ENCODE results near the gene LRRC10B. TPM values are rescaled to one million over a fixed set of nuclear protein-coding genes. Genes with fewer than 3 reads are reported as not detected.
A peak's percentile ranks its signal among the peaks of the same experiment; 100 is the strongest.

LRRC10B gene
- total RNA-seq, 1 experiment from 2014 or later, result 1.1 TPM

DNA sequence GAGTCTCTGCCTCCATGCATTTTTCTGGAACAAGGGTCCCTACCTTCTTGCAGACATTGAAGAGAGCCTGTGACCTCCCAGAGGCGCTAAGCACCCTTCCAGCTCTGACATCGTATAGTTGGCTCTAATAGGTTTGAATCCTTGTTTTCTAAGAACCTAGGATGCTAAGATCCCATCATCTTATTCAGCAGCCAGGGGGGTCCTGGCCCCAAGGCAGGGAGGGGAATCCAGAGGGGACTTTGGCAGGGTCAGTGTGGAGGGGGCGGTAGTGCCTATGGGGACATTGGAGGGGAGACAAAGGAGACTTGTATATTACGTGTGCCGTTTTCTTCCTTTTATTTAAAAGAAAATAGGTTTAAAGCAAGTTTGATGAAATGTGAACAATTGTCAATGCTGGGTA lies 3.4 kb upstream of the LRRC10B start:
- peaks cover 24% of the 10 kb centered on the region for H3K27me3 ChIP-seq (ENCODE audit: insufficient read depth, low read depth)
- no peak overlapping the region for H3K4me3 ChIP-seq
- no peak overlapping the region for H3K27ac ChIP-seq
- ChIA-PET POLR2A (ENCODE audit: unreplicated experiment) (no interaction called here), CTCF (interaction anchor here (1.0 kb wide), 1 partner anchor 11 kb away, joined by 4 read pairs; no protein-coding TSS in a partner anchor)
- H3K36me3 ChIP-seq (ENCODE audit: low read depth), result no peaks in the 10 kb centered on the region
- H3K9me2 ChIP-seq (ENCODE audit: insufficient read depth), result no peaks in the 10 kb centered on the region
- H3K79me2 ChIP-seq (ENCODE audit: low read depth), result no peaks in the 10 kb centered on the region
- BruUV-seq (replicated peaks), result no TSS peak
- H3K9me3 ChIP-seq (ENCODE audit: insufficient read depth, low read depth), result no peaks in the 10 kb centered on the region
- peak overlapping the region; percentile 36; the same call in 1 of the 2 replicates for H3K4me2 ChIP-seq
- H2AFZ ChIP-seq, result no peak overlapping the region
- no peak for TF ChIP-seq EZH2 (IDR thresholded peaks at IDR 0.05; ENCODE audit: low read depth)
- TF ChIP-seq, protein P1, sequence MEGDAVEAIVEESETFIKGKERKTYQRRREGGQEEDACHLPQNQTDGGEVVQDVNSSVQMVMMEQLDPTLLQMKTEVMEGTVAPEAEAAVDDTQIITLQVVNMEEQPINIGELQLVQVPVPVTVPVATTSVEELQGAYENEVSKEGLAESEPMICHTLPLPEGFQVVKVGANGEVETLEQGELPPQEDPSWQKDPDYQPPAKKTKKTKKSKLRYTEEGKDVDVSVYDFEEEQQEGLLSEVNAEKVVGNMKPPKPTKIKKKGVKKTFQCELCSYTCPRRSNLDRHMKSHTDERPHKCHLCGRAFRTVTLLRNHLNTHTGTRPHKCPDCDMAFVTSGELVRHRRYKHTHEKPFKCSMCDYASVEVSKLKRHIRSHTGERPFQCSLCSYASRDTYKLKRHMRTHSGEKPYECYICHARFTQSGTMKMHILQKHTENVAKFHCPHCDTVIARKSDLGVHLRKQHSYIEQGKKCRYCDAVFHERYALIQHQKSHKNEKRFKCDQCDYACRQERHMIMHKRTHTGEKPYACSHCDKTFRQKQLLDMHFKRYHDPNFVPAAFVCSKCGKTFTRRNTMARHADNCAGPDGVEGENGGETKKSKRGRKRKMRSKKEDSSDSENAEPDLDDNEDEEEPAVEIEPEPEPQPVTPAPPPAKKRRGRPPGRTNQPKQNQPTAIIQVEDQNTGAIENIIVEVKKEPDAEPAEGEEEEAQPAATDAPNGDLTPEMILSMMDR (conservative IDR thresholded peaks at IDR 0.05), result no peak
- H4K20me1 ChIP-seq (ENCODE audit: insufficient read depth), result no peaks in the 10 kb centered on the region
- H3K4me1 ChIP-seq (replicated peaks; ENCODE audit: insufficient read depth), result peaks cover 32% of the 10 kb centered on the region
- intact Hi-C loops (cut with micrococcal nuclease; ENCODE audit: unreplicated experiment), result no loop called here
- DNase-seq, result no peak
- H3F3A ChIP-seq (ENCODE audit: insufficient read depth, low read depth), result peaks cover 18% of the 10 kb centered on the region; the same call in 1 of the 2 replicates

DNA sequence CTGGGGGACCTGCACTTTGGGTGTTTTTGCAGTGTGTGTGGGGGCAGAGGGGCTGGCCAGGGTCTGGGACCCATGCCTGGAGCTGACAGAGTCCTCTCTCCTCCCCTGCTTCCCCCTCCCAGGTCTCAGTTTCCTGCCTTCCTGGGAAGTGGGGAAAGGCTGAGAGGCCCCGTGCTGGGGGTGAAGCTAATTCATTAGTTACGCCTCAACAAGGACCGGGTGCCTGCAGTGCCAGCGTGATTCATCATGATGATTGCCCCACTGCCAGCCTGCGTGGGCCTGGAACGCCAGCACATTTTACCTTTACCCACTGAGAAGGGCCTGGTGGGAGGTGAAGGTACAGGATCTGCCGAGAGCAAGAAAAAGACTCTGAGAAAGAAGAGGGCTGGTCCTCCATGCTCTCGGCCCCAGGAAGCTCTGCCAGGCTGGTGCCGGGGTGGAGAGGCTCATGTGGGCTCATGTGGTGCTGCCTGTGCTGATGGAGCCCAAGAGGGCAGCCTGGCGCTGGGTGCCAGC lies 2.9 kb upstream of the LRRC10B start:
- no peak overlapping the region for H3K4me3 ChIP-seq
- ChIA-PET CTCF (interaction anchor here (0.5 to 1.0 kb wide), 2 partner anchors 11 to 145 kb away, joined by 3 to 4 read pairs; no protein-coding TSS in a partner anchor), POLR2A (ENCODE audit: unreplicated experiment) (no interaction called here)
- H2AFZ ChIP-seq, result no peak overlapping the region
- H3K9me2 ChIP-seq (ENCODE audit: insufficient read depth), result no peaks in the 10 kb centered on the region
- intact Hi-C loops (cut with micrococcal nuclease; ENCODE audit: unreplicated experiment), result no loop called here
- no peaks in the 10 kb centered on the region for H3K36me3 ChIP-seq (ENCODE audit: low read depth)
- TF ChIP-seq, protein P1 (conservative IDR thresholded peaks at IDR 0.05), result no peak
- TF ChIP-seq EZH2 (IDR thresholded peaks at IDR 0.05; ENCODE audit: low read depth), result no peak
- H3K27me3 ChIP-seq (ENCODE audit: insufficient read depth, low read depth), result peaks cover 28% of the 10 kb centered on the region
- H3K27ac ChIP-seq, result no peak overlapping the region
- no peaks in the 10 kb centered on the region for H3K79me2 ChIP-seq (ENCODE audit: low read depth)
- no peaks in the 10 kb centered on the region for H4K20me1 ChIP-seq (ENCODE audit: insufficient read depth)
- H3K4me1 ChIP-seq (replicated peaks; ENCODE audit: insufficient read depth), result peaks cover 32% of the 10 kb centered on the region
- H3K4me2 ChIP-seq, result peak overlapping the region; percentile 36; the same call in 1 of the 2 replicates
- no TSS peak for BruUV-seq (replicated peaks)
- H3K9me3 ChIP-seq (ENCODE audit: insufficient read depth, low read depth), result no peaks in the 10 kb centered on the region
- H3F3A ChIP-seq (ENCODE audit: insufficient read depth, low read depth), result peaks cover 18% of the 10 kb centered on the region; the same call in 1 of the 2 replicates
- peak in 1 of 2 experiments; percentile 45 for DNase-seq

GRCh38 chr11:61507012-61507768 lies 1.4 kb upstream of the LRRC10B start:
- H2AFZ ChIP-seq, result no peak overlapping the region
- POLR2A ChIA-PET (ENCODE audit: unreplicated experiment), result no interaction called here
- no peak overlapping the region for H3K4me3 ChIP-seq
- no peaks in the 10 kb centered on the region for H3K9me3 ChIP-seq (ENCODE audit: insufficient read depth, low read depth)
- no peak overlapping the region for H3K4me2 ChIP-seq
- H3F3A ChIP-seq (ENCODE audit: insufficient read depth, low read depth), result peaks cover 21% of the 10 kb centered on the region; the same call in 1 of the 2 replicates
- no peak for DNase-seq
- TF ChIP-seq, protein P1 (conservative IDR thresholded peaks at IDR 0.05), result no peak
- no peak for TF ChIP-seq EZH2 (IDR thresholded peaks at IDR 0.05; ENCODE audit: low read depth)
- no peaks in the 10 kb centered on the region for H3K36me3 ChIP-seq (ENCODE audit: low read depth)
- H3K9me2 ChIP-seq (ENCODE audit: insufficient read depth), result no peaks in the 10 kb centered on the region
- BruUV-seq (replicated peaks), result no TSS peak
- peaks cover 28% of the 10 kb centered on the region for H3K27me3 ChIP-seq (ENCODE audit: insufficient read depth, low read depth)
- intact Hi-C loops (cut with micrococcal nuclease; ENCODE audit: unreplicated experiment), result no loop called here
- CTCF ChIA-PET, result interaction anchor here (0.6 to 0.7 kb wide), 3 partner anchors 56 to 689 kb away, joined by 3 to 7 read pairs (median 6); no protein-coding TSS in a partner anchor
- H3K4me1 ChIP-seq (replicated peaks; ENCODE audit: insufficient read depth), result peaks cover 40% of the 10 kb centered on the region
- no peaks in the 10 kb centered on the region for H4K20me1 ChIP-seq (ENCODE audit: insufficient read depth)
- H3K27ac ChIP-seq, result no peak overlapping the region
- no peaks in the 10 kb centered on the region for H3K79me2 ChIP-seq (ENCODE audit: low read depth)

Data from PC-9 (cell line).